Upper lobe of left lung (tissue), 4 donors: Measurements from ENCODE around the gene COL6A5.

Experiments used
- EP300 ChIP-seq, 4 donors: sonication (generic); formaldehyde crosslinking; IDR thresholded peaks; one replicate each; pipeline ENCODE4 v1.5.1; 2017; ENCODE audit warnings: antibody characterized with exemption in 4 of 4, control low read depth in 2 of 4
- POLR2A ChIP-seq, 4 donors: fragments of 450-650 bp; IDR thresholded peaks; one replicate each; pipeline ENCODE4 v1.5.1; 2016 to 2017; ENCODE audit warnings: antibody characterized with exemption in 4 of 4, mild to moderate bottlenecking in 2 of 4
- POLR2AphosphoS5 ChIP-seq, 2 donors: sonication (generic); formaldehyde crosslinking; IDR thresholded peaks; one replicate each; pipeline ENCODE4 v1.5.1; 2017; ENCODE audit warnings: antibody characterized with exemption in 2 of 2
- TF ChIP-seq, protein P1 (sequence below), 6 experiments: fragments of 450-650 bp in 4 of 6; fragments of 200-600 bp in 2 of 6; sonication (generic) in 2 of 6; IDR thresholded peaks; one replicate each; pipeline ENCODE4 v1.5.1; 2016 to 2019; ENCODE audit warnings: antibody characterized with exemption in 6 of 6

DNA sequence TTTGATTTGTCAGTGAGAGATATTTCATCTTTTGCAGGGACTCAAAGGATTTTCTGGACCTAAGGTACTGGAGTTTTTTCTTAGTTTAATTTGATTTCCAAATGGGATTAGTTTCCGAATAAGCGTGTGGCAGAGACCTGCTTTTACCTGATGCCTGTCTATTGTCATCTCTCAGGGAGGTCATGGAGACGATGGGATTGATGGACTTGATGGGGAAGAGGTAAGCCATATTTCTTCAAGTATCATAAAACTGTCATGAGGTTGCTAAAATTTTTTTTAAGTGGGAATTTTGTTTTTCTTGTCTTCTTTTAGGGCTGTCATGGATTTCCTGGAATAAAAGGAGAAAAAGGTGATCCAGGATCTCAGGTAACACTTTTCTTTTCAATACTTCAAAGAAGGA lies 60.5 kb downstream of the COL6A5 start:
- TF ChIP-seq, protein P1, sequence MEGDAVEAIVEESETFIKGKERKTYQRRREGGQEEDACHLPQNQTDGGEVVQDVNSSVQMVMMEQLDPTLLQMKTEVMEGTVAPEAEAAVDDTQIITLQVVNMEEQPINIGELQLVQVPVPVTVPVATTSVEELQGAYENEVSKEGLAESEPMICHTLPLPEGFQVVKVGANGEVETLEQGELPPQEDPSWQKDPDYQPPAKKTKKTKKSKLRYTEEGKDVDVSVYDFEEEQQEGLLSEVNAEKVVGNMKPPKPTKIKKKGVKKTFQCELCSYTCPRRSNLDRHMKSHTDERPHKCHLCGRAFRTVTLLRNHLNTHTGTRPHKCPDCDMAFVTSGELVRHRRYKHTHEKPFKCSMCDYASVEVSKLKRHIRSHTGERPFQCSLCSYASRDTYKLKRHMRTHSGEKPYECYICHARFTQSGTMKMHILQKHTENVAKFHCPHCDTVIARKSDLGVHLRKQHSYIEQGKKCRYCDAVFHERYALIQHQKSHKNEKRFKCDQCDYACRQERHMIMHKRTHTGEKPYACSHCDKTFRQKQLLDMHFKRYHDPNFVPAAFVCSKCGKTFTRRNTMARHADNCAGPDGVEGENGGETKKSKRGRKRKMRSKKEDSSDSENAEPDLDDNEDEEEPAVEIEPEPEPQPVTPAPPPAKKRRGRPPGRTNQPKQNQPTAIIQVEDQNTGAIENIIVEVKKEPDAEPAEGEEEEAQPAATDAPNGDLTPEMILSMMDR (IDR thresholded peaks at IDR 0.05): no peak
- no peak for TF ChIP-seq POLR2A (IDR thresholded peaks at IDR 0.05)
- TF ChIP-seq EP300 (IDR thresholded peaks at IDR 0.05): no peak
- TF ChIP-seq POLR2AphosphoS5 (IDR thresholded peaks at IDR 0.05): no peak
